GM19395 (cell line): Measurements from ENCODE around the gene NTN1.
"Not testable (repeated sequence)": the region's sequence is repeated elsewhere in the genome, so short reads cannot be mapped to it uniquely, and the experiment has no call there.

Experiments used
- ATAC-seq: cut with Tn5 transposase; IDR thresholded peaks from one replicate; pipeline ENCODE4 v1.9.1; 2021; ENCODE audit warnings: mild to moderate bottlenecking, moderate library complexity; ENCODE audit not compliant: unreplicated experiment

Gene NTN1

DNA sequence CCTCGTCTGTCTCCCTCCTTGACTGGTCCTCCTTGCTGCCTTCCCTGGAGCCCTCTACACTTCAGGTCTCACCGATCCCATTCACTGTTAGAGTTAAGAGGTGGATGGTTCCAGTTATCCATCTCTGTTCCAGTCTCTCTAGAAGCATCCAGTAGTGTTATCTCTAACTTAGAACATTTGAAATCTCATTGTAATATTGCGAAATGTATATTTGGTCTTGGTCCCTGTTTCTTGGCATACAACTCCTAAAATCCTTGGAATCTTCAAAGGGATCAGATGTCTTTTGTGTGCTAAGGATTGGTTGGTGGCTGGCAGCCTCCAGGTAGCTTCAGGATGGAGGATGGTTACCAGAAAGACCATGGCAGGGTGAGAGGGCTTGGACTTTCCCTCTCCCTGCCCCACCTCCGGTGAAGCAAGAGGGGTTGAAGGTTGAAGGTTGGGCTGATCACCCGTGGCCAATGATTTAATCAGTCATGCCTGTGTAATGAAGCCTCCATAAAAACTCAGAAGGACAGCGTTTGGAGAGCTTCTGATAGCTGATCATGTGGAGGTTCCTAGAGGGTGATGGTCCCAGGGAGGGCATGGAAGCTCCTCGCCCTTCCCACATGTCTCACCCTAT lies 59.1 kb downstream of the NTN1 start:
- no peak for ATAC-seq

DNA sequence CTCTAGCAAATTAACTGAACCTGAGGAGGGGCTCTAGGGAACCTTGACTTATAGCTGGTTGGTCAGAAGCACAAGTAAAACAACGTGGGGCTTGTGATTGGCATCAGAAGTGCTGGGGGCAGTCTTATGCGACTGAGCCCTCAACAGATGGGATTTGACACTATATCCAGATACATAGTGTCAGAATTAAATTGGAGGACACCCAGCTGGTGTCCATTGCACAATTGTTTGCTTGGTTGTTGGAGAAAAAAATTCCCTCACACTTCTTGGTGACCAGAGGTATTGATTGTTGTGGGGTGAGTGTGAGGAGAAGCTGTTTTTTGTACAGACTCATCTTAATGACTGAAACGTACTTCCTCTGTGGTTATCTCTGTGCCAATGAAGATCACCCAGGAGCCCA lies 59.7 kb downstream of the NTN1 start:
- ATAC-seq, result no peak

DNA sequence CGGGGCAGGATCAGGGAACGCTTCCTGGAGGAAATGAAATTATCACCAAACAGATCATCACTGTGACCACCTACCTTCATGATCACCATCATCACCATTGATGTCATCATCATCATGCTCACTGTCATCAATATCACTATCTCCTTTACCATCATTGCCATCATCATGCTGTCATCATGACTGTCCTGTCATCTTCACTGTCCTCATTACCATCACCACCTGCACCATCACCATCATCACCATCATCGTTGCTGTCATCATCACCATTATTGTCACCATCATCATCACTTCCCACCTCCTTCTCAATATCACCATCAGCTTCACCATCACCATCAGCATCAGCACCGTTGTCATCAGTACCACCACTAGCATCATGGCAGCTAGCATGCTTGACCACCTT lies 65.3 kb downstream of the NTN1 start:
- ATAC-seq, result no peak

DNA sequence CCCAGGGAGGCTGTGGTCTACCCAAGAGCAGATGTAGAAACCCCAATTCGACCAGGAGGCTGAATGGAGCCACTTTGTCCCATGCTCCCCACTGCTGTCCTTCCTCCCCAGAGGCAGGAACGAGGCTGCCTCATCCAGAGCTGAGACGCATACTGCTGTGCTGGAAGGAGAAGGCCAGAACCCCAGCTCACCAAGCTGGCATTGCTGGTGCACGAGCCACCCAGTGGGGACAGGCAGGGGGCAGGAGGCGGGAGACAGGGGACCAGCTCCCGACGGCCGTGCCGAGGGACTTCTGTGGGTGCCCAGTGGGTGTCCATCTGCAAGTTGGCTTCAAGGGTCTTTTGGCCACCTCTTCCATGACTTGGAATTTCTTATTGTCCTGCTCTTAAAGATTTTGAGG lies 66.6 kb downstream of the NTN1 start:
- no peak for ATAC-seq

DNA sequence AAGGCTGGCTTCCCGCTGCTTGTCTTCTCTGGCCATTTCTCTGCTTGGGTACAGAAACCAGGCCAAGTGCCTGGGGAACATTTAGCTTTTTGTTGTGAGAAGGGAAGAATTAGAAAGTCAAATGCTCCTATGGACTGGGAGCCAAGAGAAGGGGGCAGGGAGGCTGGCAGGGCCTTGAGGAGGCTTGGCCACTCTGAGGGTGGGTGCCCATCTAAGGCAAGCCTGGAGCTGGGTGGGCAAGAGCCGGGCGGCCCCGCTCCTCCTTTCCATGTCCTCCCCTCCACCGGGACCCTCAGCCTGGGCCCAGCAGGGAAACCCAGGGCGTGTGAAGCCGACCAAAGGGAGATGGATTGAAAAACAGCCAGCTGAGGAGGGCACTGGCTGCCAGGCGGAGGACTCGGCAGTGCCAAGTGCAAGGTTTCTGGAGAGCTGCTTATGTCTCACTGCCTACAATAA lies 69.4 kb downstream of the NTN1 start:
- no peak for ATAC-seq

DNA sequence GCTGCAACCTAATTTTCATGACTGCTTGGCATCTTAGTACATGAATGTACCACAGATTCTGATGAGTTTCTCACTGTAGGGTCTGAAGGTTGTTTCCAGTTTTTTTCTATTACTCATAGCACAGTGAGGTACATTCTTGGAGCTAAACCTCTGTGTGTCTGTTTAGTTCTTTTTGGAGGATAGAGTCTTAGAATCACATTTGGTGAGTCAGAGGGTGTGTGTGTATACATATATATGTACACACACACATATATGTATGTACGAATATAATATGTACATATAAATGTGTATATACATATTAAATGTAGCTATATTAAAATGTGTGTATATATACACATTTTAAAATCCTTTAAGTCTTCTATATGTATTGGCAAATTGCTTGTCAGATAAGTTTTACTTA lies 72.9 kb downstream of the NTN1 start:
- ATAC-seq, result no peak

DNA sequence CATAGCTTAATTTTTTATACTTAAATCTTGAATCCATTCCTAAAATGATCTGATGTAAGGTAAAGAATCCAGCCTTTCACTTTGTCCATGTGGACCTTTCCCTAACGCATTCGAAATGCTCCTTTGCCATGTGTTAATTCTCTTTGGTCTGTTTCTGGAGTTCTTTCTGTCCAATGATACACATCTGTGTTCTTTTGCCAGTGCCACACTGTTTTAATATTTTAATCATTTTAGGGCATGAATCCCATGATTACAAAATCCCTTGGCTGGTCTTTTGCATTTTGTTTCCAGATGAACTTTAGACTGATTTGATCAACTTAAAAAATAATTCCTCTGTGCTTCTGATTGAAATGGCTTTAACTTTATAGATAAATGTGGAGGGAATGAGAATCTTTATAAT lies 74.1 kb downstream of the NTN1 start:
- ATAC-seq, result no peak

DNA sequence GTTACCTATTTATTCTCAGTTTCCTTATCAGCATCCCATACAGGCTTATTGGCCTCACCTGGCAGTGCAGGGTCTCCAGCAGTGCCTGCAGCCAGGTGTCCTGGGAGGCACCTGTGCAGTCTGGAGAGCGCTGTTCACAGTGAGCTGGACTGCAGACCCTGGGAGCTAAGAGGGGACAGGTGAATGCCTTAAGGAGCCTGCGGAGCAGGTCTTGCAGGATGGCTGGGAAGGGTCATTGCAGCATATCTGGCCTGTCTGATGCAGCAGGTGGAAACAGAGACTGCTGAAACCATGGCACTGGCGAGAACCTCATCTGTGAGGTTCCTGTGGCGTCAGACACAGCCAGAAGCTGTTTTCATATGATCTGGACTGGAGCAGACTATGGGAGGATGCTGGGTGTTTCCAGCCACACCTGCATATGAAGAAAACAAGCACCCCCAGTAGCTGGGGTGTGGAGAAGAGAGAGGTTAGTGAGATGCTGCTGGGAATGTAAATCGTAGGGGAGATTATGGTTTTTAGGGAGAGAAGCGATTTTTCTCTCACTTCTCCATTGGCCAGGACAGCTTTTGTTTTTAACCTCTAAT lies 77.0 kb downstream of the NTN1 start:
- no peak for ATAC-seq

DNA sequence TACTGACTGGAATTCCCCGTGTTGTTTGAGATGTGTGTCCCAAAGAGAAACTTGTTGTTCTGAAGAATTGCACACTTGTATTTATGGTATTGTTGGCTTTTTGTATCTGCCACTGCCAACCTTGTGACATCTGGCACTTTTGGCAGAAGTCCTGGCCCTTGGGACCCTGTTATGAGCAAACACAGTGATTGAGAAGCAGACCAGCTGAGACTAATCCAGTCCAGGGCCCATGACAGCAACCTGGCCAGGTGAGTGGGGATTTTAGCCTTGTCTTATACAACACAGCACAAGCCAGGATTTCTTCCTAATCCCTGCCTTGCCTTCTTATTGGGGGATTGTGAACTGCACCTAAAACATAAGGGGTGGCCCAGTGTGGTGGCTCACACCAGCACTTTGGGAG lies 80.0 kb downstream of the NTN1 start:
- no peak for ATAC-seq

DNA sequence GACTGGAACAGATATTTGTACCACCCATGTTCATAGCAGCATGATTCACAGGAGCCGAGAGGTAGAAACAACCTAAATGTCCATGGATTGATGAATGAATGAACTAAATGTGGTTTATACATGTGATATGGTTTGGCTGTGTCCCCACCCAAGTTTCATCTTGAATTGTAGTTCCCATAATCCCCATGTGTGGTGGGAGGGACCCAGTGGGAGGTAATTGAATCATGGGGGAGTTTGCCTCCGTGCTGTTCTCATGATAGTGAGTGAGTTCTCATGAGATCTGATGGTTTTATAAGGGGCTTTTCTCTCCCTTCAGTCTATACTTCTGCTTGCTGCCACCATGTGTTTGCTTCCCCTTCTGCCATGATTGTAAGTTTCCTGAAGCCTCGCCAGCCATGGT lies 81.9 kb downstream of the NTN1 start:
- not testable (repeated sequence) for ATAC-seq

DNA sequence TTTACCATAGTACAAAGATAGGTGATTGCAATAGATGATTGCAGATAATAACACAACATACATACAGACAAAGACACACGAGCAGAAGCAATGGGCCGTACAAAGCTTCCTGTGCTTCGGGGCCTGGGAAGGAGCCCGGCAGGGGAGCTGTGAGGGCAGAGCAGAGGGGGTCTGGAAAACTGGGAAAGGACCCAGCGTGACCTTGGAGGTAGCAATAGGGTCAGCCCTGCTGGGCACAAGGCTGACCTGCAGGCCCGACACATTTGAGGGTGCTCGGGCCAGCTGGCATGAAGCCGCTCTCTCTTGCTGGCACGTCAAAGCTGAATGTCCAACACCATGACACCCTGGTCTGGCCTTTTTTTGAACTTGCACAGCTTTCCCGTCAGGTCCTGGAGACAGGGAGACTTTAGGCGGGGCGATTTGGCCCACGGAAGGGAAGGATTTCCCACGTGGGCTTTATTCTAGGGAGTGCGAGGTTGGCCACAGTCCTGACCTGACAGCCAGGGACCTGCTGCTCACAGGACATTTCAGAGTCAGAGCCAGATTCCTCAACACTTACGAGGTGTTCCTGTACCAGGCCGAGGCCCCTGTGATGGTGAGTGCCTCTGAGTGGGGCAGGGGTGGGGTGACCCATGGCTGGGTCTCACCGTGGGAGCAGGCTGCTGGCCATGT lies 83.2 kb downstream of the NTN1 start:
- ATAC-seq, result no peak

DNA sequence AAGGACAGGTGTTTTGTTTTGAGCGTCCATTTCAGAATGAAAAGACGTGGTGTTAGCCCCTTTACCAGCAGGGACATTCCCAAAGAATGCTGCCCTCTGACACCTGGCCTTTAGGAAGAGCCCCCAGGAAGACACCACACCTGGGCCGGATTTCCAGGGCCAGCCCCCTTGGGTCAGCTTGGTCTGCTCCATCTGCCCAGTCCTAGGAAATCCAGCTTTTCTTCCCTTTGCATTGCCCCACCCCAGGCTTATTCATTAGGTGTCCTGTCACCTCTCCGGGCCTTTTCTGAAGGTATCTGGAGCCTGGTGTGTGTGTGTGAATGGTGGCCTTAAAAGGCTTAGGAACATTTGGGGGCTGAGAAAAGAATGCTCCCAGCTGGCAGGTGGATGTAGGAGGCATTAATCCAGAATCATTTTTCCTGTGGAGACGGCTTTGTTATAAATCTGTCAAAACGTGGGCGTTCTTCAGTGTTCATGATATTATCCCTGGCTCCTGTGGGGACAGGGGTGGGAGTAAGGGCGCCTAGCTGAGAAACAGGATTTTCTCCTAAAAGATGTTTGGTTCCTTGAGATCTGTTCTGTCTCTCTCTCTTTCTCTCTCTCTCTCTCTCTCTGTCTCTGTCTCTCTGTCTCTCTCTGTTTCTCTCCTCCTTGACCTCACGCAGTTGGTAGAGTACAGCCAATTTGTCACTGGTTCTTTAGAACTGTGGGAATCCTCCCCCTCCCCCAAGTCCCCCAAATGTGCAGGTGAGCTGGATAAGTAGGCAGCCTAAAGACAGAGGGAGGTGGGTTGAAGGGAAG lies 84.0 kb downstream of the NTN1 start:
- ATAC-seq, result no peak

DNA sequence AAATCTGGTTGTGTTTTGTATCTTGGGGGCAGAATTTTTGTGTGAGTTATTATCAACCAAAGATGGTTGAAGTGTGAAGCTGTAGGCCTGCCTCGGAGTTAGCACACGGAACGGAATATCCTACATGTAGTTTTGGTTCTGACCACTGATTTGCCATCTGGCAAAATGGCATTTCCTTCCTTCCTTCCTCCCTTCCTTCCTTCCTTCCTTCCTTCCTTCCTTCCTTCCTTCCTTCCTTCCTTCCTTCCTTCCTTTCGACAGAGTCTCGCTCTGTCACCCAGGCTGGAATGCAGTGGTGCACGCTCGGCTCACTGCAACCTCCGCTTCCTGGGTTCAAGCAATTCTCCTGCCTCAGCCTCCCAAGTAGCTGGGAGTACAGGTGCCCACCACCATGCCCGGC lies 85.0 kb downstream of the NTN1 start:
- not testable (repeated sequence) for ATAC-seq

DNA sequence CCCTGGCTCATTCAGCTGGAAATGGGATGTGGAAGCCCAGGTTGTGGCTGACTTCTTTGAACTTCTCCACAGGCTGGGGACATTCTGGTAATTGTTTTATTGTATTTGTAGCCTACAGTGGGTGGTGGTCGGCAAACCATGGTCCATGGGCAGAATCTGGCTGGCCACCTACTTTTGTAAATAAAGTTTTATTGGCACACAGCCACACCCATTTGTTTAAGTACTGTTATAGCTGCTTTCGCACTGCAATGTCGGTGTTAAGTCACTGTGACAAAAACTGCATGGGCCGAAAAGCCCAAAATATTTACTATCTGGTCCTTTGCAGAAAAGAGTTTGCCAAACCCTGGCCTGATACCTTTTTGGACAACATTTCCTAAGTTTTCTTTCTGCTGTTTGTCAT lies 86.2 kb downstream of the NTN1 start:
- no peak for ATAC-seq

DNA sequence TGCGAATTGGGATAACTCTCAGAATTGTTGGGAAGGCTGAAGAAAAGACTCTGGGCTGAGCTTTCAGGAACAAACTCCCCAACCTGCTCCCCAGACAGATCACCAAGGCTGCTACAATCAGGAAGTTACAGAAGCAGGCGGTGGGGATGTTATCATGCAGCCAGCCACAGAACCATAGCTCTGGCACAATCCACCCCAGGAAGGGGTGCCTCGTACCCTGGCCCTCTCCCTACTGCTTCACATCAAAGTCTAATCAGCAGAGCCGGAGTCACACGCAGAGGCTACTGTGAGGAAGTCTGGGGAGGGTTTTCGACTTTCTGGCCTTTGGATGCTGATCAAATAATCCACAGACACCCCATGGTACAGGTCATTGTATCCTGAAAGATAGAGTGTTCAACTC lies 86.8 kb downstream of the NTN1 start:
- ATAC-seq, result no peak

DNA sequence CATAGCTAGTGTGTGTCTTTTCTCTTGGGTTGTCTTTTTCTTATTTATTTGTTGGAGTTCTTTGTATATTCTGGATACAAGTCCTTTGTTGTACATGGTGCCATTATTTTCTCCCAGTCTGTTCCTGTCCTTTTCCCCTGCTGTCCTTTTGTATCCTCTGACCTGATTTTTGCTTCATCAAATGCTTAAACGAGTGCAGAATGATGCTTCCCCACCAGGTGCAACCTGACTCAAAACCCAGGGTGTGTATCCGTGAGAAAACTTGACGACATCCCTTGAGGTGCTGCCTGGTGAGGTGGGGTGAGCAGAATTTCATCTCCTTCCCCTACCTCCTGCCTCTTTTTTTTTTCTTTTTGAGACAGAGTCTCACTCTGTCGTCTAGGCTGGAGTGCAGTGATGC lies 88.6 kb downstream of the NTN1 start:
- no peak for ATAC-seq

DNA sequence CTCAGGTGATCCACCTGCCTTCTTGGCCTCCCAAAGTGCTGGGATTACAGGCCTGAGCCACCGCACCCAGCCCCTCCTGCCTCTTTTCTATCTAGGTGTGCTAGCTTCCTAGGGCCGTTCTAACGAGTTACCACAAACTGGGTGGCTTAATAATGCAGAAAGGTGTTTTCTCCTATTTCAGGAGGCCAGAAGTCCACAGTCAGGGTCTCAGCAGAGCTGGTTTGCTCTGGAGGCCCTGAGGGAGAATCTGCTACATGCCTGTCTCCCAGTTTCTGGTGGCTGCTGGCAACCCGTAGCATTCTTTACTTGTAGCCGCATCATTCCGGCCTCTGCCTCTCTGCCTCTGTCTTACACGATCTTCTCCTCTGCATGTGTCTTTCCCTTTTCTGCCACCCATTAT lies 89.2 kb downstream of the NTN1 start:
- no peak for ATAC-seq

DNA sequence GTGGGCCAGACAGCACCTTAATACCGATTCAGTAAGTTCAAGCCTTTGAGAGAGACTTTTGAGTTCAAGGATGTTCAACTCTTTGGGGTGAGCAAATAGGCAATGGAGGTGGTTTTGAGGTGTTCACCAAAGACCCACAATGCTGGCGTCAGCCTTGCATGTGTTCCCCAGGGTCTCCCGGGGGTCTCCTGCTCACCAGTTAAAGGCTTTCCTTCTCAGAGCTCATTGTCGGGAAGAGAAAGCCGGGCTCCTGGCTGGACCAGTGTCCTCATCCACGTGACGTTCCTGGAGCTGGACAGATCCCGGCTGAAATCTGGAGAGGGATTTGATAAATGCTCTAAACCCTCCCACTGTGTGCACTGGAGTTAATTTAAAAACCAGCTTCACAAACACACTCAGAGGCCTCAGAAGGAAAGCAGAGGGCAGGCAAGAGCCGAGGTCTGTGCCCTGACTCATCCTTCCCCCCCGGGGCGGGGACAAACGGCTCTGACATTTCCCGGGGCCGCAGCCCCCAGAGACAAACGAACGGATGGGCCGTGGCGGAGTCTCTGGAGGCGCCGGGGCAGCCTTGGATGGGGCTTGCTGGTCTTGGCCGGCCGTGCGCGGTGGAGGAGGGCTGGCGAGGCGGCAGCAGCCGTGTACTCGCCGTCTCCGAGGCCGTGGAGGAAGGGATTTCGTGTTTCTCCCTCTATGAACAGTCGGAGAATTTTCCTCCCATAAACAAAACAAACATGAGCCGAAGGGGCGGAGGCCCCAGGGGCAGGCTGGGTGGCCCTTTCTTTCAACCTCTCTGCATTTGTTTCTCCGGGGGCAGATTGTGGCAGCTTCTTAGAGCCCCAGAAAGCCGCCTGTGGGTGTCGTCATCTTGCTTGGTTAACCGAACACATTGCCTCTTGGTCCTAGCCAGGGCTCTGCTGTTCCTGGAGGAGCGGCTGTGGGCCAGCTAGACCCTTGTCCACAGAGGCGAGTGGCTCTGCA lies 94.2 kb downstream of the NTN1 start:
- no peak for ATAC-seq

DNA sequence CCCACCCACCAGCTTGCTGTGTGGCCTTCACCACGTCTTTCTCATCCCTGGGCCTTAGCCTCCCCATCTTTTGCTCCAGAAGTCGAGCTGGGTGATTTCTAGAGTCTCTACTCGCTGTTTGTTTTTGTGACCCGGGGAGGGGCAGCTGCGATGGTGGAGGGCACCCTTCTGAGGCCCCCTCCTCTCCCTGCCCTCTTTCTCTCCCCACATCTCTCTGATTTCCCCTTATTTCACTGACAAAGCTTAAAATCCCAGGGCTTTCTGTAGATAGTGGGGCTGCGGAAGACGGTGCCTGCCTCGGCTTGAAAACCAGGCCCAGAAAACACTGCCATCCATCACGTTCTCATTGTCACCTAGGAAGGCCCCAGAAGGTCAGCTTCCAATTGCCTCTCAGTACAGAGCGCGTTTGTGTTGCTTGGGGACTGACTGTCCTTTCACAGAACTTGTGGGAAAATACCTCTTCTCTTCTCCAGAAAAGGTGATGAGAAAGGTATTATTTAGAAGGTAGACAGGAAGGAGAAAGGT lies 95.1 kb downstream of the NTN1 start:
- ATAC-seq, result no peak

DNA sequence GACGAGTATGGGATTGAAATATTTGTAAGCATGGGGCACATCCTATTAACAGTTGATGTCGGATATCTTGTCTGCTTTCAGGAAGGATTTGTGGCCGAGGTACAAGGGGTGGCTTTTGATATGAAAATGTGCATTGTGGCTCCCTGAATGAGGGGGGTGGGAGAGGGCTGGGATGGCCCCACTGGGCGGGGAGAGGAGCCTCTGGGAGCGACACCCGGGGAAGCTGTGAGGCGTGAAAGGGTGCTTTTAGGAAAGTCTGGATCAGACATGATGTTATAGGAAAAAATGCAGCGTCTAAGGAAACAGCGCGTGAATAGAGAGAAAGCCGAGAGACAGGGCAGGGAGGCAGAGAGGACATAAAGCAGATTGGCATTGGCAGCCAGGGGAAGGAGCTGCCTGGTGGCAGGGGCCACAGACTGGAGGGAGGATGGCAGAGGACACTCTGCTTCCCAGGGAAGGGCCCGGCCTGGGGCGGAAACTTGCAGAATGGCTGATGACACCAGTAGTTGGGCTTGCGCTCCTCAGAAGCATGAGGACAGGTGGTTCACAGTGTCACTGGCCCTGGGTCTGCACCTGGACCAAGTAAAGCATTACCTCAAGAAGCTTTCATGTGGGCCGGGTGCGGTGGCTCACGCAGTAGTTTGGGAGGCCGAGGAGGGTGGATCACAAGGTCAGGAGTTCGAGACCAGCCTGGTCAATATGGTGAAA lies 95.7 kb downstream of the NTN1 start:
- no peak for ATAC-seq
